Measurements from ENCODE around the gene VCY. TPM values are rescaled to one million over a fixed set of nuclear protein-coding genes. Genes with fewer than 3 reads are reported as not detected.
"Not testable (repeated sequence)": the region's sequence is repeated elsewhere in the genome, so short reads cannot be mapped to it uniquely, and the experiment has no call there.

The VCY gene
- not detected for total RNA-seq

GRCh38 chrY:13986373-13986772, at the start of gene VCY:
TSS of gene VCY (minus strand) at chrY:13986473. CDS start at chrY:13986440, 33 bp downstream.
- WGBS, 2 donors, result no CpG with 5 or more reads among the region's 19 CpGs

GRCh38 chrY:14030395-14030794, 44.1 kb upstream of the VCY start:
- DNase-seq; H3K27ac ChIP-seq; H3K27me3 ChIP-seq; H3K36me3 ChIP-seq (replicated peaks in 1 of 2; ENCODE audit: insufficient read depth in 1 of 2, low read depth in 2 of 2); H3K4me1 ChIP-seq; H3K9me3 ChIP-seq; ATAC-seq; intact Hi-C loops (cut with DNase I); H3K4me3 ChIP-seq: not testable (repeated sequence)
- no CpG with 5 or more reads among the region's 2 CpGs for WGBS, 2 donors

More at GRCh38 chrY:13986373-13986772, at the start of gene VCY:
- H3K27ac ChIP-seq; H3K9me3 ChIP-seq; DNase-seq; H3K27me3 ChIP-seq; H3K4me1 ChIP-seq; H3K4me3 ChIP-seq; intact Hi-C loops (cut with DNase I); H3K36me3 ChIP-seq (replicated peaks in 1 of 2; ENCODE audit: insufficient read depth in 1 of 2, low read depth in 2 of 2); ATAC-seq: not testable (repeated sequence)

GRCh38 chrY:14011916-14012315, 25.6 kb upstream of the VCY start:
- whole genome bisulfite sequencing, 2 donors, result no CpG with 5 or more reads among the region's 2 CpGs
- H3K4me1 ChIP-seq; DNase-seq; H3K36me3 ChIP-seq (replicated peaks in 1 of 2; ENCODE audit: insufficient read depth in 1 of 2, low read depth in 2 of 2); H3K9me3 ChIP-seq; H3K27ac ChIP-seq; intact Hi-C loops (cut with DNase I); H3K27me3 ChIP-seq; H3K4me3 ChIP-seq: not testable (repeated sequence)
- ATAC-seq, result peak; percentile 30

GRCh38 chrY:13942406-13942805, 43.9 kb downstream of the VCY start:
- H3K36me3 ChIP-seq (replicated peaks in 1 of 2; ENCODE audit: insufficient read depth in 1 of 2, low read depth in 2 of 2); H3K9me3 ChIP-seq; H3K27ac ChIP-seq; H3K4me1 ChIP-seq; intact Hi-C loops (cut with DNase I); H3K27me3 ChIP-seq; H3K4me3 ChIP-seq; ATAC-seq; DNase-seq: not testable (repeated sequence)
- 76 to 94% methylated on average over 2 of the region's 2 CpGs for WGBS, 2 donors

Other genes starting within 250 kb of the VCY start
- not detected for gene VCY1B, start 69.8 kb upstream of the VCY start, total RNA-seq

All from body of pancreas (tissue), 4 donors.